Measurements from ENCODE around the gene EDA. TPM values are rescaled to one million over a fixed set of nuclear protein-coding genes. Genes with fewer than 3 reads are reported as not detected.

EDA gene
- total RNA-seq, 1 experiment from 2014 or later: 0.98 TPM

GRCh38 chrX:70049406-70049805 is 433.5 kb downstream of the EDA start:
- Mint-ChIP-seq H3K27me3 (ENCODE audit: insufficient read depth, unreplicated experiment) (peaks cover 12% of the 10 kb centered on the region), H3K4me1 (ENCODE audit: low read depth, unreplicated experiment) (no peaks in the 10 kb centered on the region), H3K27ac (ENCODE audit: unreplicated experiment) (no peak overlapping the region), H3K4me3 (ENCODE audit: unreplicated experiment) (no peak overlapping the region), H3K9me3 (ENCODE audit: unreplicated experiment) (no peaks in the 10 kb centered on the region), H3K36me3 (ENCODE audit: insufficient read depth, unreplicated experiment) (no peaks in the 10 kb centered on the region)
- POLR2A ChIA-PET: no interaction called here
- Histone ChIP-seq H3K36me3 (ENCODE audit: control insufficient read depth, insufficient read depth, low read length) (no peaks in the 10 kb centered on the region), H3K27me3 (replicated peaks; ENCODE audit: control insufficient read depth, insufficient read depth, low read length) (no peaks in the 10 kb centered on the region), H3K4me3 (ENCODE audit: low read depth, low read length) (no peak overlapping the region), H3K4me1 (no peaks in the 10 kb centered on the region), H3K9me3 (no peaks in the 10 kb centered on the region)
- intact Hi-C loops (cut with micrococcal nuclease; ENCODE audit: unreplicated experiment): no loop called here
- DNase-seq: no peak
- CTCF ChIA-PET: no interaction called here
- no TSS peak for BruUV-seq (replicated peaks)
- TF ChIP-seq CTCF (IDR thresholded peaks at IDR 0.05; ENCODE audit: insufficient read depth in 1 of 2, low read depth in 1 of 2, low read length in 1 of 2, severe bottlenecking in 1 of 2, unreplicated experiment in 1 of 2): no peak

- Mint-ChIP-seq H3K36me3 (ENCODE audit: insufficient read depth, unreplicated experiment) (no peaks in the 10 kb centered on the region), H3K4me1 (ENCODE audit: low read depth, unreplicated experiment) (no peaks in the 10 kb centered on the region), H3K27me3 (ENCODE audit: insufficient read depth, unreplicated experiment) (peaks cover 9% of the 10 kb centered on the region), H3K27ac (ENCODE audit: unreplicated experiment) (no peak within 1 kb of the TSS), H3K4me3 (ENCODE audit: unreplicated experiment) (no peak within 1 kb of the TSS), H3K9me3 (ENCODE audit: unreplicated experiment) (no peaks in the 10 kb centered on the region)
- no peaks in the 10 kb centered on the region for H3K27me3 ChIP-seq (replicated peaks; ENCODE audit: control insufficient read depth, insufficient read depth, low read length)
- no peaks in the 10 kb centered on the region for H3K4me1 ChIP-seq
- no peaks in the 10 kb centered on the region for H3K9me3 ChIP-seq
- no peak for TF ChIP-seq CTCF (IDR thresholded peaks at IDR 0.05; ENCODE audit: insufficient read depth in 1 of 2, low read depth in 1 of 2, low read length in 1 of 2, severe bottlenecking in 1 of 2, unreplicated experiment in 1 of 2)
- H3K4me3 ChIP-seq (ENCODE audit: low read depth, low read length): no peak within 1 kb of the TSS
- intact Hi-C loops (cut with micrococcal nuclease; ENCODE audit: unreplicated experiment): no loop called here
- no peak for DNase-seq
- BruUV-seq (replicated peaks): no TSS peak
- ChIA-PET CTCF (no interaction called here), POLR2A (no interaction called here)
- no peaks in the 10 kb centered on the region for H3K36me3 ChIP-seq (ENCODE audit: control insufficient read depth, insufficient read depth, low read length)
These were observed 434.0 kb downstream of the EDA start, which contains the start of gene AWAT2 for GRCh38 chrX:70049925-70050324. Gene AWAT2, minus strand, starts transcription at chrX:70049938. Its CDS starts 6 bp downstream, at chrX:70049932.

GRCh38 chrX:70052895-70053615 is 437.1 kb downstream of the EDA start:
- H3K9me3 ChIP-seq: no peaks in the 10 kb centered on the region
- Mint-ChIP-seq H3K9me3 (ENCODE audit: unreplicated experiment) (no peaks in the 10 kb centered on the region), H3K4me3 (ENCODE audit: unreplicated experiment) (no peak overlapping the region), H3K4me1 (ENCODE audit: low read depth, unreplicated experiment) (no peaks in the 10 kb centered on the region), H3K27ac (ENCODE audit: unreplicated experiment) (no peak overlapping the region), H3K36me3 (ENCODE audit: insufficient read depth, unreplicated experiment) (no peaks in the 10 kb centered on the region), H3K27me3 (ENCODE audit: insufficient read depth, unreplicated experiment) (peaks cover 5% of the 10 kb centered on the region)
- H3K27me3 ChIP-seq (replicated peaks; ENCODE audit: control insufficient read depth, insufficient read depth, low read length): no peaks in the 10 kb centered on the region
- H3K36me3 ChIP-seq (ENCODE audit: control insufficient read depth, insufficient read depth, low read length): no peaks in the 10 kb centered on the region
- CTCF ChIA-PET: no interaction called here
- no TSS peak for BruUV-seq (replicated peaks)
- DNase-seq: no peak
- intact Hi-C loops (cut with micrococcal nuclease; ENCODE audit: unreplicated experiment): no loop called here
- no peak overlapping the region for H3K4me3 ChIP-seq (ENCODE audit: low read depth, low read length)
- TF ChIP-seq CTCF (IDR thresholded peaks at IDR 0.05; ENCODE audit: insufficient read depth in 1 of 2, low read depth in 1 of 2, low read length in 1 of 2, severe bottlenecking in 1 of 2, unreplicated experiment in 1 of 2): no peak
- no peaks in the 10 kb centered on the region for H3K4me1 ChIP-seq
- POLR2A ChIA-PET: no interaction called here

Measured in Caco-2 (cell line).